ENCODE measurements around the gene CBFA2T3.

GRCh38 chr16:89015271-89015859 lies 38.4 kb upstream of the CBFA2T3 start:
- TF ChIP-seq CTCF (IDR thresholded peaks at IDR 0.05) (no peak), POLR2A (IDR thresholded peaks at IDR 0.05) (no peak)
